ENCODE results near the gene ICE1.
A peak's percentile ranks its signal among the peaks of the same experiment; 100 is the strongest.
"Not testable (repeated sequence)": the region's sequence is repeated elsewhere in the genome, so short reads cannot be mapped to it uniquely, and the experiment has no call there.

ICE1 gene

GRCh38 chr5:5470933-5471332 lies 48.5 kb downstream of the ICE1 start:
- Histone ChIP-seq H3K4me3 (ENCODE audit: low read length) (no peak overlapping the region), H3K79me2 (ENCODE audit: low read length) (no peaks in the 10 kb centered on the region), H3K36me3 (replicated peaks; ENCODE audit: insufficient read depth, low read length) (no peaks in the 10 kb centered on the region), H3F3A (ENCODE audit: insufficient read depth, low read length) (no peaks in the 10 kb centered on the region), H2AFZ (ENCODE audit: low read length) (no peak overlapping the region), H3K4me1 (ENCODE audit: low read length) (no peaks in the 10 kb centered on the region), H3K27ac (ENCODE audit: low read length) (peak overlapping the region; percentile 7; the same call in 1 of the 2 replicates), H4K20me1 (ENCODE audit: insufficient read depth, low read length) (no peaks in the 10 kb centered on the region), H3K27me3 (replicated peaks; ENCODE audit: insufficient read depth, low read length) (no peaks in the 10 kb centered on the region), H3K4me2 (ENCODE audit: low read depth, low read length) (no peak overlapping the region), H3K9ac (ENCODE audit: low read length) (no peak overlapping the region), H3K9me3 (replicated peaks; ENCODE audit: insufficient read depth, low read length) (no peaks in the 10 kb centered on the region), H3K9me2 (replicated peaks; ENCODE audit: insufficient read depth, low read length) (no peaks in the 10 kb centered on the region)
- TF ChIP-seq, protein P1, sequence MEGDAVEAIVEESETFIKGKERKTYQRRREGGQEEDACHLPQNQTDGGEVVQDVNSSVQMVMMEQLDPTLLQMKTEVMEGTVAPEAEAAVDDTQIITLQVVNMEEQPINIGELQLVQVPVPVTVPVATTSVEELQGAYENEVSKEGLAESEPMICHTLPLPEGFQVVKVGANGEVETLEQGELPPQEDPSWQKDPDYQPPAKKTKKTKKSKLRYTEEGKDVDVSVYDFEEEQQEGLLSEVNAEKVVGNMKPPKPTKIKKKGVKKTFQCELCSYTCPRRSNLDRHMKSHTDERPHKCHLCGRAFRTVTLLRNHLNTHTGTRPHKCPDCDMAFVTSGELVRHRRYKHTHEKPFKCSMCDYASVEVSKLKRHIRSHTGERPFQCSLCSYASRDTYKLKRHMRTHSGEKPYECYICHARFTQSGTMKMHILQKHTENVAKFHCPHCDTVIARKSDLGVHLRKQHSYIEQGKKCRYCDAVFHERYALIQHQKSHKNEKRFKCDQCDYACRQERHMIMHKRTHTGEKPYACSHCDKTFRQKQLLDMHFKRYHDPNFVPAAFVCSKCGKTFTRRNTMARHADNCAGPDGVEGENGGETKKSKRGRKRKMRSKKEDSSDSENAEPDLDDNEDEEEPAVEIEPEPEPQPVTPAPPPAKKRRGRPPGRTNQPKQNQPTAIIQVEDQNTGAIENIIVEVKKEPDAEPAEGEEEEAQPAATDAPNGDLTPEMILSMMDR (IDR thresholded peaks at IDR 0.05; ENCODE audit: low read length), result no peak
- TF ChIP-seq EZH2phosphoT487 (IDR thresholded peaks at IDR 0.05; ENCODE audit: low read length) (no peak), EZH2 (optimal IDR thresholded peaks at IDR 0.05; ENCODE audit: low read depth, low read length) (no peak)
- no peak for DNase-seq

DNA sequence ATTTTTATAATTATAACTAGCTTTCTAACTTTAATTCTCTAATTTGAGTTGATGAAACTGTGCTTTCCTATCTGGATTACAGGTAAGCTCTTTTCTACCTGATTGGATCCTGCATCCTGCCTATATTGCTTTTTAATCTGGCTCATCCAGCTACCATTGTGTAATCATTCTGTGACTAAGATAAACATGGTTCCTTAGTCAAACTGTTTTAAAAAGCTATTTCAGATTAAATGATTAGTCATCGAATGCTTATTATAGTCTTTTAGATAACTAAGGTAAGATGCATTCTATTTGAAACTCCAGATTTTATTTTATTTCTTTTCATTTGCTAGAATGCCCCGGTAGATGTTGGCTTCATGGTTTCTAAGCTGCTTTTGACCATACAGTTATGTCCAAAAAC lies 50.7 kb downstream of the ICE1 start:
- no peak for DNase-seq
- Histone ChIP-seq H3K4me1 (ENCODE audit: low read length) (no peaks in the 10 kb centered on the region), H3K4me2 (ENCODE audit: low read depth, low read length) (no peak overlapping the region), H3K27me3 (replicated peaks; ENCODE audit: insufficient read depth, low read length) (no peaks in the 10 kb centered on the region), H3K9ac (ENCODE audit: low read length) (no peak overlapping the region), H3K9me2 (replicated peaks; ENCODE audit: insufficient read depth, low read length) (no peaks in the 10 kb centered on the region), H3K36me3 (replicated peaks; ENCODE audit: insufficient read depth, low read length) (no peaks in the 10 kb centered on the region), H3F3A (ENCODE audit: insufficient read depth, low read length) (no peaks in the 10 kb centered on the region), H2AFZ (ENCODE audit: low read length) (no peak overlapping the region), H4K20me1 (ENCODE audit: insufficient read depth, low read length) (no peaks in the 10 kb centered on the region), H3K27ac (ENCODE audit: low read length) (no peak overlapping the region), H3K79me2 (ENCODE audit: low read length) (no peaks in the 10 kb centered on the region), H3K4me3 (ENCODE audit: low read length) (no peak overlapping the region), H3K9me3 (replicated peaks; ENCODE audit: insufficient read depth, low read length) (no peaks in the 10 kb centered on the region)
- no peak for TF ChIP-seq EZH2 (optimal IDR thresholded peaks at IDR 0.05; ENCODE audit: low read depth, low read length)
- TF ChIP-seq EZH2phosphoT487 (IDR thresholded peaks at IDR 0.05; ENCODE audit: low read length), result no peak

GRCh38 chr5:5474961-5475360 lies 52.5 kb downstream of the ICE1 start:
- Histone ChIP-seq H3K27me3 (replicated peaks; ENCODE audit: insufficient read depth, low read length) (no peaks in the 10 kb centered on the region), H3K9me3 (replicated peaks; ENCODE audit: insufficient read depth, low read length) (no peaks in the 10 kb centered on the region), H3K9me2 (replicated peaks; ENCODE audit: insufficient read depth, low read length) (no peaks in the 10 kb centered on the region), H2AFZ (ENCODE audit: low read length) (no peak overlapping the region), H3K36me3 (replicated peaks; ENCODE audit: insufficient read depth, low read length) (no peaks in the 10 kb centered on the region), H3K27ac (ENCODE audit: low read length) (no peak overlapping the region), H3K79me2 (ENCODE audit: low read length) (no peaks in the 10 kb centered on the region), H3K4me3 (ENCODE audit: low read length) (no peak overlapping the region), H3K9ac (ENCODE audit: low read length) (no peak overlapping the region), H4K20me1 (ENCODE audit: insufficient read depth, low read length) (no peaks in the 10 kb centered on the region), H3K4me2 (ENCODE audit: low read depth, low read length) (no peak overlapping the region), H3F3A (ENCODE audit: insufficient read depth, low read length) (no peaks in the 10 kb centered on the region), H3K4me1 (ENCODE audit: low read length) (no peaks in the 10 kb centered on the region)
- no peak for DNase-seq
- TF ChIP-seq, protein P1 (IDR thresholded peaks at IDR 0.05; ENCODE audit: low read length), result no peak
- TF ChIP-seq EZH2phosphoT487 (IDR thresholded peaks at IDR 0.05; ENCODE audit: low read length) (no peak), EZH2 (optimal IDR thresholded peaks at IDR 0.05; ENCODE audit: low read depth, low read length) (no peak)

DNA sequence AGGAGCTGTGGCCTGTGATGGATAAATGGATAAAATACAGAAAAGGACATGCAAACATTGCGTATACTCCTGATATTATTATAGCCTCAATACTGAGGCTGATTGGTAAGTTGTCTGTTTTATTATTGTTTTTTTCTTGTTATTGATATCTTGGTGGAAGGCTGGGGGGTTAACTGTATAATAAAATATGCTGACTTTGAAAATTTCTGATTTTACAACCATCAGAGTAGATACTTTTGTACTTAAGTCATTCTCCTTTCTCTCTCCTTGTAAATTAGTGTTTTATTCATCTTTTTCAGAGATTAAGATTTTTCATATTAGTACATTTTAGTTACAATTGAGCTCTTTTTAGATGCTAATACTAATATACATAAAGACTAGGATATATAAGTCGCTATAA lies 53.5 kb downstream of the ICE1 start:
- Histone ChIP-seq H3K9me3 (replicated peaks; ENCODE audit: insufficient read depth, low read length) (no peaks in the 10 kb centered on the region), H3K4me1 (ENCODE audit: low read length) (peaks cover 7% of the 10 kb centered on the region), H3K27ac (ENCODE audit: low read length) (no peak overlapping the region), H3K9me2 (replicated peaks; ENCODE audit: insufficient read depth, low read length) (no peaks in the 10 kb centered on the region), H3K4me2 (ENCODE audit: low read depth, low read length) (no peak overlapping the region), H4K20me1 (ENCODE audit: insufficient read depth, low read length) (no peaks in the 10 kb centered on the region), H3K9ac (ENCODE audit: low read length) (no peak overlapping the region), H3F3A (ENCODE audit: insufficient read depth, low read length) (peaks cover 4% of the 10 kb centered on the region; the same call in 1 of the 2 replicates), H3K36me3 (replicated peaks; ENCODE audit: insufficient read depth, low read length) (no peaks in the 10 kb centered on the region), H3K4me3 (ENCODE audit: low read length) (no peak overlapping the region), H3K79me2 (ENCODE audit: low read length) (no peaks in the 10 kb centered on the region), H2AFZ (ENCODE audit: low read length) (no peak overlapping the region), H3K27me3 (replicated peaks; ENCODE audit: insufficient read depth, low read length) (no peaks in the 10 kb centered on the region)
- TF ChIP-seq EZH2phosphoT487 (IDR thresholded peaks at IDR 0.05; ENCODE audit: low read length) (no peak), EZH2 (optimal IDR thresholded peaks at IDR 0.05; ENCODE audit: low read depth, low read length) (no peak)
- TF ChIP-seq, protein P1 (IDR thresholded peaks at IDR 0.05; ENCODE audit: low read length), result no peak
- DNase-seq, result no peak

GRCh38 chr5:5479578-5479977 lies 57.1 kb downstream of the ICE1 start:
- H3K36me3 ChIP-seq (replicated peaks; ENCODE audit: insufficient read depth, low read length); H3K9me2 ChIP-seq (replicated peaks; ENCODE audit: insufficient read depth, low read length); H4K20me1 ChIP-seq (ENCODE audit: insufficient read depth, low read length); H3F3A ChIP-seq (ENCODE audit: insufficient read depth, low read length); DNase-seq; H3K9ac ChIP-seq (ENCODE audit: low read length); H3K4me3 ChIP-seq (ENCODE audit: low read length); H3K27ac ChIP-seq (ENCODE audit: low read length); H3K79me2 ChIP-seq (ENCODE audit: low read length); H3K9me3 ChIP-seq (replicated peaks; ENCODE audit: insufficient read depth, low read length); H3K27me3 ChIP-seq (replicated peaks; ENCODE audit: insufficient read depth, low read length); H3K4me2 ChIP-seq (ENCODE audit: low read depth, low read length); H2AFZ ChIP-seq (ENCODE audit: low read length): not testable (repeated sequence)
- H3K4me1 ChIP-seq (ENCODE audit: low read length), result peaks cover 15% of the 10 kb centered on the region

All from MM.1S (cell line).